ENCODE data around the gene MYOM3. TPM values are rescaled to one million over a fixed set of nuclear protein-coding genes. Genes with fewer than 3 reads are reported as not detected.
A peak's percentile ranks its signal among the peaks of the same experiment; 100 is the strongest.

MYOM3 gene
- total and polyA plus RNA-seq, 5 donors from 2014 or later, result not detected

DNA sequence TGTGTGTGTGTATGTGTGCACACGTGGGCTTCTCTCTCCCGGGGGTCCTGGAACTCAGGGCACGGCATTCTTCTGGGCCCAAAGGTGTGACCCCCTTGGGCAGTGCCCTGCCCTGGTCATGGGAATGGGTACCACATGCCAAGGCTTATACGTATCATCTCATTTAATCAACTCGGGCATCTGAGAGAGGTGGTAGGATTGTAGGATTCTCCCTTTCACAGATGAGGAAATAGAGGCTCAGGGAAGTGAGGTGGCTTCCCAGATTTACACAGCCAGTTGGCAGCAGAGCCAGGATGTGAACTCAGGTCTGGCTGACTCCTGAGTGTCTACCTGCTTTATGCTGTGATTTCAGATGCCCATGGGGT, 15.2 kb downstream of the MYOM3 start:
- Histone ChIP-seq H3K27ac (ENCODE audit: insufficient read depth, low read length, poor library complexity, severe bottlenecking) (no peak overlapping the region), H3K4me3 (ENCODE audit: low read depth, low read length) (no peak overlapping the region), H3K9me3 (ENCODE audit: control insufficient read depth in 2 of 2, low read length in 2 of 2) (no peaks in the 10 kb centered on the region), H3K36me3 (ENCODE audit: control insufficient read depth, insufficient read depth, low read length) (no peaks in the 10 kb centered on the region), H3K4me1 (ENCODE audit: control insufficient read depth, insufficient read depth, low read length, poor library complexity, severe bottlenecking) (no peaks in the 10 kb centered on the region), H3K27me3 (ENCODE audit: control insufficient read depth, insufficient read depth, low read length) (no peaks in the 10 kb centered on the region)
- Mint-ChIP-seq H3K4me1 (peaks cover 0 to 2% (median 0%) of the 10 kb centered on the region in 4 donors), H3K9me3 (peaks cover 0 to 1% (median 0%) of the 10 kb centered on the region in 7 donors), H3K4me3 (no peak overlapping the region), H3K36me3 (no peaks in the 10 kb centered on the region), H3K27ac (no peak overlapping the region), H3K27me3 (peaks cover 4% of the 10 kb centered on the region)
- ATAC-seq (ENCODE audit: low read depth in 2 of 2), result no peak
- DNase-seq, result no peak

DNA sequence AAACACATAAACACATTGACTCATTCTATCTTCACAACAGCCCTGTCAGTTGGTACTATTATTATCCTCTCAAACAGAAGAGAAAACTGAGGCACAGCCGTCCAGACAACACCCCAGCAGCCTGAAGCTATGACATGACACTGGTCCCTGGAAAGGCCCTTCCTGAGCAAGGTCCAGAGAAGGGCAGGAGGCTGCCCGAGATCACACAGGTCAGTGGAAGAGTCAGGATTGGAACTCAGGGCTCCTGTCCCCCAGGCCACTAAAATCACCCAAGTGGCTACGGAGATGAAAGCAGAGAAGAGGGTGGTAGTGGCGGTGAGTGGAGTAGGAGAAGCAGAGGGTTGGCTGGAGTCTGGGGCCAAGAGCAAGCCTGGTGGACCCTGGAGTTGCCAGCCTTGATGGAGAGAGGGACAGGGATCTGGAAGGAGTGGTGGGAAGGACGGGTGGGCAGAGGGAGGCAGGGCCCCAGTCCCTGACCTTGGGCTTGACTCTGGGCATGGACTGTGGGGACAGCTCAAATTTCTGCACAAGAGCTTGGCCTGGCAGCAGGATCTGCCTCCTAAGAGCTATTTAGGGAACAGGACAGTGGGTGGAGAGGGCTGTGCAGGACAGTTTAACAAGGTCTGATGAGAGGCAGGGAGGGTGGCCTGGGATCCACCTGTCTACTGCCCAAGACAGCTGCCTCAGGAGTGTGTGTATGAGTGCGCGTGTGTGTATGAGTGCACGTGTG, 15.8 kb downstream of the MYOM3 start:
- Histone ChIP-seq H3K9me3 (ENCODE audit: control insufficient read depth in 2 of 2, low read length in 2 of 2) (no peaks in the 10 kb centered on the region), H3K4me3 (ENCODE audit: low read depth, low read length) (no peak overlapping the region), H3K27ac (ENCODE audit: insufficient read depth, low read length, poor library complexity, severe bottlenecking) (no peak overlapping the region), H3K4me1 (ENCODE audit: control insufficient read depth, insufficient read depth, low read length, poor library complexity, severe bottlenecking) (no peaks in the 10 kb centered on the region), H3K27me3 (ENCODE audit: control insufficient read depth, insufficient read depth, low read length) (no peaks in the 10 kb centered on the region), H3K36me3 (ENCODE audit: control insufficient read depth, insufficient read depth, low read length) (no peaks in the 10 kb centered on the region)
- DNase-seq, result no peak
- H3K4me1 Mint-ChIP-seq, result peaks cover 0 to 2% (median 0%) of the 10 kb centered on the region in 4 donors
- H3K4me3 Mint-ChIP-seq, result no peak overlapping the region
- no peak for ATAC-seq (ENCODE audit: low read depth in 2 of 2)
- H3K9me3 Mint-ChIP-seq, result peaks cover 0 to 1% (median 0%) of the 10 kb centered on the region in 7 donors
- H3K27me3 Mint-ChIP-seq, result peaks cover 4% of the 10 kb centered on the region
- H3K36me3 Mint-ChIP-seq, result no peaks in the 10 kb centered on the region
- peak overlapping the region in 2 of 3 donors; percentile 14 to 42 for H3K27ac Mint-ChIP-seq

DNA sequence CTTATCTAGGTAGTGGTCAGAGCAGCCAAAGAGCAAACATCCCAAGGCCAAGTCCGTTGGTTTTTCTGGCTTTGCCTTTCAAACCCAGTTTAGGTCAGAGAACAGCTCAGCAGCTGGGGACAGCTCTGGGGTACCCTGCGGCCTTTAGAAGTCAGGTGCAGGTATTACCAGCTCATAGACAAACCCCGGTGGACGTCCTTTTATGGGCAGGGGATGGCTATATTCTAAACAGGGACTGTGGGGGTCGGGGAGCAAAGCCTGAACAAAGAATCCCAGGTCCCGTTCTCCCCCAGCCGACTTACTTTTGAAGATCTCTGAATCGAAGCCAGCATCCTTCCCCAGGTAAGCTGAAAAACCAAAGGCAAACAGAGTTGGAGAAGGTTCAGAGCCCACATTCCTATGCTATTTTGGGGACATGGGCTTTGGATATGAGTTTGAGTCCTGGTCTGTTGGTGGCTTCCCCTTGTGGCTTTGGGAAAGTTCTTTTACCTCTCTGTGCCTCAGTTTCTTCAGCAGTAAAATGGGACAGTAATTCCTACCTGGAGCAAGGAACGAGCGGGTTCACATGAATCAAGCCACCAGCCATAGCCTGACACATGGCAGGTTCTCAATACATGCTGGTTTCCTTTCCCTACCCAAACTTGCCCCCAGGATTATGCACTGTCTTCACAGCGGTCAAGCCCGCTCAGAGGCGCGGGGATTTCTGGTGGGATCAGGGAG, 16.6 kb downstream of the MYOM3 start:
- ATAC-seq (ENCODE audit: low read depth in 2 of 2), result no peak
- H3K27ac Mint-ChIP-seq, result peak overlapping the region in 1 of 3 donors; percentile 14
- no peaks in the 10 kb centered on the region for H3K4me1 Mint-ChIP-seq
- peaks cover 0 to 1% (median 0%) of the 10 kb centered on the region in 7 donors for H3K9me3 Mint-ChIP-seq
- no peak for DNase-seq
- Histone ChIP-seq H3K4me1 (ENCODE audit: control insufficient read depth, insufficient read depth, low read length, poor library complexity, severe bottlenecking) (no peaks in the 10 kb centered on the region), H3K4me3 (ENCODE audit: low read depth, low read length) (no peak overlapping the region), H3K27me3 (ENCODE audit: control insufficient read depth, insufficient read depth, low read length) (no peaks in the 10 kb centered on the region), H3K27ac (ENCODE audit: insufficient read depth, low read length, poor library complexity, severe bottlenecking) (no peak overlapping the region), H3K36me3 (ENCODE audit: control insufficient read depth, insufficient read depth, low read length) (no peaks in the 10 kb centered on the region), H3K9me3 (ENCODE audit: control insufficient read depth in 2 of 2, low read length in 2 of 2) (no peaks in the 10 kb centered on the region)
- H3K4me3 Mint-ChIP-seq, result no peak overlapping the region
- H3K27me3 Mint-ChIP-seq, result peaks cover 4% of the 10 kb centered on the region
- no peaks in the 10 kb centered on the region for H3K36me3 Mint-ChIP-seq

DNA sequence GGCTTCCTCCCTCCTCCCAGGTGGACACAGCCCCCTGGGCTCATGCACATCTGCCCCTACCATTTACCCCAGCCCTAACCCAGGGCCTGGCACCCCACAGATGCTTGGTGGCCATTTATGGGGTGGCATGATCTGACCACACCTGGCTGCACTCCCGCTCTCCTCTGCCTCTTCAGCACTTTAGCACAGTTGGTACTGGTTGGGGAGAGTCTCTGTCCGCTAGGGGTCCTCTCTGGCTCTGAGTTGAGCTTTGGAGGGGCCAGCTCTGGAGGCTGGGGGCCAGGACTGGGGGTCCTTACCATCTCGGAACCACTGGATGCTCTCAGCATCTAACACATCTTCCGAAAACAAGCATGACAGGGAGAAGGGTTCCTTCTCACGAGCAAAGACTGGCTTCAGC, 17.4 kb downstream of the MYOM3 start:
- no peaks in the 10 kb centered on the region for H3K4me1 ChIP-seq (ENCODE audit: control insufficient read depth, insufficient read depth, low read length, poor library complexity, severe bottlenecking)
- no peak for DNase-seq
- Mint-ChIP-seq H3K27ac (no peak overlapping the region), H3K4me3 (no peak overlapping the region), H3K27me3 (peaks cover 4% of the 10 kb centered on the region), H3K4me1 (no peaks in the 10 kb centered on the region), H3K36me3 (no peaks in the 10 kb centered on the region), H3K9me3 (peaks cover 0 to under 1% (median 0%) of the 10 kb centered on the region in 7 donors)
- H3K9me3 ChIP-seq (ENCODE audit: control insufficient read depth in 2 of 2, low read length in 2 of 2), result no peaks in the 10 kb centered on the region
- no peak overlapping the region for H3K4me3 ChIP-seq (ENCODE audit: low read depth, low read length)
- no peak overlapping the region for H3K27ac ChIP-seq (ENCODE audit: insufficient read depth, low read length, poor library complexity, severe bottlenecking)
- no peak for ATAC-seq (ENCODE audit: low read depth in 2 of 2)
- H3K27me3 ChIP-seq (ENCODE audit: control insufficient read depth, insufficient read depth, low read length), result no peaks in the 10 kb centered on the region
- no peaks in the 10 kb centered on the region for H3K36me3 ChIP-seq (ENCODE audit: control insufficient read depth, insufficient read depth, low read length)

DNA sequence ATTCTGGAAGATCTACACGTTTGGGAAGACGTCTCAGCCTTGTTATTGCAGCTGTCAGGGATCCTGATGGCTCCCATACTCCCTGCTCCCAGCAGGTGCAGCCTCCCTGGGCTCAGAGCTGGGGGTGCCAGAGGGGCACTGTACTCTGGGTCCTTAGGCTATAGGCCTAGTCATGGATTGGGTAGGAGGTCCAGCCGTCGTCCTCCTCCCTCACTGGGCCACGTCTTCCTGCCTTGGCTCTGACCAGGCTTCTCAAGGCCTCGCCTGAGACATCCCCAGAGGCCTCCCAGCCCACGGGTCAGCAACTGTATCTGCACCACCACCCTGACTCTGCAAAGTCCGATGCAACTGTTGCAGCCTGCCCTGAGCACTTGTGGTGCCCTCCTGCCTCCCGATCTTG, 18.2 kb downstream of the MYOM3 start:
- H3K4me1 Mint-ChIP-seq, result no peaks in the 10 kb centered on the region
- Histone ChIP-seq H3K4me3 (ENCODE audit: low read depth, low read length) (no peak overlapping the region), H3K4me1 (ENCODE audit: control insufficient read depth, insufficient read depth, low read length, poor library complexity, severe bottlenecking) (no peaks in the 10 kb centered on the region), H3K27me3 (ENCODE audit: control insufficient read depth, insufficient read depth, low read length) (no peaks in the 10 kb centered on the region), H3K27ac (ENCODE audit: insufficient read depth, low read length, poor library complexity, severe bottlenecking) (no peak overlapping the region), H3K9me3 (ENCODE audit: control insufficient read depth in 2 of 2, low read length in 2 of 2) (no peaks in the 10 kb centered on the region), H3K36me3 (ENCODE audit: control insufficient read depth, insufficient read depth, low read length) (no peaks in the 10 kb centered on the region)
- ATAC-seq (ENCODE audit: low read depth in 2 of 2), result no peak
- H3K4me3 Mint-ChIP-seq, result no peak overlapping the region
- H3K27ac Mint-ChIP-seq, result no peak overlapping the region
- no peaks in the 10 kb centered on the region for H3K36me3 Mint-ChIP-seq
- no peak for DNase-seq
- peaks cover 4% of the 10 kb centered on the region for H3K27me3 Mint-ChIP-seq
- H3K9me3 Mint-ChIP-seq, result no peaks in the 10 kb centered on the region

- Mint-ChIP-seq H3K9me3 (no peaks in the 10 kb centered on the region), H3K27me3 (peaks cover 4% of the 10 kb centered on the region), H3K4me1 (no peaks in the 10 kb centered on the region), H3K27ac (no peak overlapping the region), H3K36me3 (no peaks in the 10 kb centered on the region), H3K4me3 (no peak overlapping the region)
- Histone ChIP-seq H3K36me3 (ENCODE audit: control insufficient read depth, insufficient read depth, low read length) (no peaks in the 10 kb centered on the region), H3K27ac (ENCODE audit: insufficient read depth, low read length, poor library complexity, severe bottlenecking) (no peak overlapping the region), H3K9me3 (ENCODE audit: control insufficient read depth in 2 of 2, low read length in 2 of 2) (no peaks in the 10 kb centered on the region), H3K4me1 (ENCODE audit: control insufficient read depth, insufficient read depth, low read length, poor library complexity, severe bottlenecking) (no peaks in the 10 kb centered on the region), H3K27me3 (ENCODE audit: control insufficient read depth, insufficient read depth, low read length) (no peaks in the 10 kb centered on the region), H3K4me3 (ENCODE audit: low read depth, low read length) (no peak overlapping the region)
- ATAC-seq (ENCODE audit: low read depth in 2 of 2), result no peak
- no peak for DNase-seq
Observed at GRCh38 chr1:24092979-24093378, 19.0 kb downstream of the MYOM3 start.

GRCh38 chr1:24091971-24092482, 19.9 kb downstream of the MYOM3 start:
- no peak overlapping the region for H3K27ac ChIP-seq (ENCODE audit: insufficient read depth, low read length, poor library complexity, severe bottlenecking)
- no peaks in the 10 kb centered on the region for H3K36me3 Mint-ChIP-seq
- DNase-seq, result no peak
- no peak for ATAC-seq (ENCODE audit: low read depth in 2 of 2)
- no peaks in the 10 kb centered on the region for H3K9me3 ChIP-seq (ENCODE audit: control insufficient read depth in 2 of 2, low read length in 2 of 2)
- H3K4me1 ChIP-seq (ENCODE audit: control insufficient read depth, insufficient read depth, low read length, poor library complexity, severe bottlenecking), result no peaks in the 10 kb centered on the region
- no peaks in the 10 kb centered on the region for H3K9me3 Mint-ChIP-seq
- H3K4me3 ChIP-seq (ENCODE audit: low read depth, low read length), result no peak overlapping the region
- peaks cover 11% of the 10 kb centered on the region for H3K27me3 Mint-ChIP-seq
- H3K4me1 Mint-ChIP-seq, result no peaks in the 10 kb centered on the region
- no peak overlapping the region for H3K27ac Mint-ChIP-seq
- H3K27me3 ChIP-seq (ENCODE audit: control insufficient read depth, insufficient read depth, low read length), result no peaks in the 10 kb centered on the region
- H3K36me3 ChIP-seq (ENCODE audit: control insufficient read depth, insufficient read depth, low read length), result no peaks in the 10 kb centered on the region
- no peak overlapping the region for H3K4me3 Mint-ChIP-seq

Measured in CD4-positive, CD25-positive, alpha-beta regulatory T cell (primary cell).